Lung (tissue), 12 donors: ENCODE data around the gene AFDN. TPM values are rescaled to one million over a fixed set of nuclear protein-coding genes. Genes with fewer than 3 reads are reported as not detected.
A peak's percentile ranks its signal among the peaks of the same experiment; 100 is the strongest.

Experiments used
- ATAC-seq: fragments of 200-7000 bp; cut with Tn5 transposase; one replicate; pipeline ENCODE4 v1.9.1; 2020; ENCODE audit warnings: moderate number of reproducible peaks; ENCODE audit not compliant: insufficient read depth, low FRiP score
- DNase-seq, 3 donors: peaks; one replicate each; pipeline ENCODE4 v3.0.0-alpha.2; 2013 to 2017
- H3K27ac ChIP-seq, 2 donors: one replicate each; pipeline ENCODE4 v1.5.1; 2013; ENCODE audit warnings: mild to moderate bottlenecking in 2 of 2, moderate library complexity in 2 of 2, control low read depth in 1 of 2, inconsistent platforms in 1 of 2, low read depth in 1 of 2, low read length in 1 of 2
- H3K27me3 ChIP-seq, 3 donors: one replicate each; pipeline ENCODE4 v1.5.1; 2013; ENCODE audit warnings: low read length in 2 of 3; ENCODE audit not compliant: control insufficient read depth in 3 of 3, insufficient read depth in 3 of 3
- H3K36me3 ChIP-seq, 4 donors: one replicate each; pipeline ENCODE4 v1.5.1; 2013; ENCODE audit warnings: low read length in 4 of 4, mild to moderate bottlenecking in 1 of 4, moderate library complexity in 1 of 4; ENCODE audit not compliant: control insufficient read depth in 4 of 4, insufficient read depth in 4 of 4
- H3K4me1 ChIP-seq, 5 donors: one replicate each; pipeline ENCODE4 v1.5.1; 2013; ENCODE audit warnings: low read length in 5 of 5, mild to moderate bottlenecking in 2 of 5, moderate library complexity in 1 of 5; ENCODE audit not compliant: control insufficient read depth in 5 of 5, insufficient read depth in 5 of 5
- H3K4me3 ChIP-seq: one replicate; pipeline ENCODE4 v1.5.1; 2013; ENCODE audit warnings: mild to moderate bottlenecking, control low read depth, moderate library complexity
- H3K9ac ChIP-seq, 2 donors: one replicate each; pipeline ENCODE4 v1.5.1; 2013; ENCODE audit warnings: low read length in 2 of 2, control low read depth in 1 of 2; ENCODE audit not compliant: insufficient read depth in 1 of 2
- H3K9me3 ChIP-seq, 4 donors: one replicate each; pipeline ENCODE4 v1.5.1; 2013; ENCODE audit warnings: low read length in 3 of 4, mild to moderate bottlenecking in 1 of 4, moderate library complexity in 1 of 4; ENCODE audit not compliant: control insufficient read depth in 4 of 4, insufficient read depth in 3 of 4
- CTCF ChIP-seq: IDR thresholded peaks from 2 replicates; pipeline ENCODE4 v1.5.1; 2012; ENCODE audit warnings: mild to moderate bottlenecking; ENCODE audit errors: control extremely low read depth, extremely low read depth
- WGBS, 2 donors: extraction: QIAGEN DNeasy Blood & Tissue Kit; methylation state at CpG; one replicate each; pipeline ENCODE4 v1.1.7; 2013; 5-methylcytosine and 5-hydroxymethylcytosine counted together
- polyA plus RNA-seq, 2 donors: library from polyadenylated mRNA; stranded (reverse); fragments of 200-250 nt; gene quantifications; one replicate each; pipeline ENCODE4 v1.2.1, GENCODE V29; 2013
- total RNA-seq, 2 donors: library from RNA; depleted of rRNA in 1 of 2; stranded (reverse); fragments of >200 nt in 1 of 2; gene quantifications; one replicate each; pipeline ENCODE4 v1.2.1, GENCODE V29; 2014 to 2021
- donor health status: control.
- donor health status: control.
- donor health status: Bipolar disorder and iron deficiency.
- donor health status: healthy.
- donor health status: DM: yes; HTN: yes; CAD: no.

Gene AFDN
- total and polyA plus RNA-seq, 4 donors, result 47.6 to 407 (median 117) TPM

GRCh38 chr6:167985911-167986595 is 159.3 kb downstream of the AFDN start:
- ATAC-seq, result no peak
- 95 to 98% methylated on average over 34 to 39 of the region's 39 CpGs for WGBS, 2 donors
- H3K4me1 ChIP-seq, result peaks cover 0 to 8% (median 0%) of the 10 kb centered on the region in 5 donors

GRCh38 chr6:167987396-167988153 is 160.9 kb downstream of the AFDN start:
- Histone ChIP-seq H3K4me1 (no peaks in the 10 kb centered on the region), H3K27me3 (no peaks in the 10 kb centered on the region), H3K36me3 (no peaks in the 10 kb centered on the region), H3K9me3 (peaks cover 0 to 3% (median 0%) of the 10 kb centered on the region in 4 donors), H3K9ac (no peak overlapping the region), H3K27ac (peak overlapping the region in 1 of 2 donors; percentile 21), H3K4me3 (no peak overlapping the region)
- TF ChIP-seq CTCF, result no peak
- DNase-seq, result no peak
- 94 to 95% methylated on average over 35 of the region's 35 CpGs for WGBS, 2 donors
- no peak for ATAC-seq

More at GRCh38 chr6:167985911-167986595, 159.3 kb downstream of the AFDN start:
- Histone ChIP-seq H3K36me3 (no peaks in the 10 kb centered on the region), H3K9ac (no peak overlapping the region), H3K9me3 (peaks cover 0 to 3% (median 0%) of the 10 kb centered on the region in 4 donors), H3K27me3 (no peaks in the 10 kb centered on the region), H3K4me3 (no peak overlapping the region), H3K27ac (no peak overlapping the region)
- DNase-seq, result no peak
- no peak for TF ChIP-seq CTCF

- H3K9me3 ChIP-seq, result peaks cover 0 to 3% (median 0%) of the 10 kb centered on the region in 4 donors
- TF ChIP-seq CTCF, result no peak
- DNase-seq, result no peak
- no peaks in the 10 kb centered on the region for H3K27me3 ChIP-seq
- H3K4me1 ChIP-seq, result no peaks in the 10 kb centered on the region
- no peak overlapping the region for H3K4me3 ChIP-seq
- H3K9ac ChIP-seq, result no peak overlapping the region
- H3K36me3 ChIP-seq, result no peaks in the 10 kb centered on the region
- 74 to 95% methylated on average over 5 of the region's 5 CpGs for WGBS, 2 donors
- peak overlapping the region in 1 of 2 donors; percentile 21 for H3K27ac ChIP-seq
- ATAC-seq, result no peak
These were observed 161.4 kb downstream of the AFDN start for GRCh38 chr6:167988154-167988495.
